CD4-positive, alpha-beta T cell treated with Interleukin-17A for 1 hour (primary cell): Measurements from ENCODE around the gene SGK2.

Experiments
- DNase-seq: peaks from one replicate; pipeline ENCODE4 v3.0.0-alpha.2; 2020

The SGK2 gene

DNA sequence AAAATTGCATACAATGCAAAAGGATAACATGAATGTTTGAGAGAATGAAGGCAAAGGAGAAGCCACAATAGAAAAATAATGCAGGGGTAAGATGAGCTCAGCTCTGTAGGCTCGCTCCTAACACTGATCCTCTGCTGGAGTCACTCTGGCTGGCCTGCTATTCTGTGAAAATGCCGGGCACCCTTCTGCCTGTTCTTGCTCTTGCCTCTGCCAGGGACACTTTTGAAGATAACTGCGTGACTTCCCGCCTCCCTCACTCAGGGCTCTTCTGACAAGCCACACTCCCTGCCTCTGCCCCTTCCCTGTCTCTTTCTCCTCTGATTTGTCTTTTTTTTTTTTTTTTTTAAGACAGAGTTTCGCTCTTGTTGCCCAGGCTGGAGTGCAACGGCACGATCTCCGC lies 72.8 kb downstream of the SGK2 start:
- DNase-seq: no peak
